GM19351 (cell line): ENCODE measurements around the gene GRAP.

Source experiments
- ATAC-seq: cut with Tn5 transposase; IDR thresholded peaks from one replicate; pipeline ENCODE4 v1.9.1; 2021; ENCODE audit warnings: mild to moderate bottlenecking, moderate library complexity; ENCODE audit not compliant: unreplicated experiment

Gene GRAP

GRCh38 chr17:19019041-19019941 is 27.5 kb downstream of the GRAP start:
- ATAC-seq, result no peak

- ATAC-seq, result no peak
Measured at GRCh38 chr17:19018600-19018950, 28.2 kb downstream of the GRAP start.

- ATAC-seq, result no peak
Measured at GRCh38 chr17:19017804-19018599, 28.8 kb downstream of the GRAP start.

- ATAC-seq, result no peak
Measured at GRCh38 chr17:19017401-19017800, 29.4 kb downstream of the GRAP start.

GRCh38 chr17:19016881-19017280 is 29.9 kb downstream of the GRAP start:
- ATAC-seq, result no peak

- ATAC-seq, result no peak
Measured at GRCh38 chr17:19016297-19016696, 30.5 kb downstream of the GRAP start.

GRCh38 chr17:19015428-19015827 is 31.3 kb downstream of the GRAP start:
- ATAC-seq, result no peak

- ATAC-seq, result no peak
Measured at GRCh38 chr17:19014628-19015215, 32.0 kb downstream of the GRAP start.

- no peak for ATAC-seq
Measured at GRCh38 chr17:19013806-19014627, 32.7 kb downstream of the GRAP start.

GRCh38 chr17:19013226-19013625 is 33.5 kb downstream of the GRAP start:
- ATAC-seq, result no peak

- no peak for ATAC-seq
Measured at GRCh38 chr17:19012171-19013080, 34.3 kb downstream of the GRAP start.

- no peak for ATAC-seq
Measured at GRCh38 chr17:19011581-19011980, 35.2 kb downstream of the GRAP start.

GRCh38 chr17:19010729-19011505 is 35.8 kb downstream of the GRAP start:
- ATAC-seq, result no peak

GRCh38 chr17:19009970-19010369 is 36.8 kb downstream of the GRAP start:
- no peak for ATAC-seq

- no peak for ATAC-seq
Measured at GRCh38 chr17:19006698-19007097, 40.1 kb downstream of the GRAP start.

GRCh38 chr17:19005789-19006430 is 40.8 kb downstream of the GRAP start:
- no peak for ATAC-seq

- no peak for ATAC-seq
Measured at GRCh38 chr17:19005137-19005773, 41.5 kb downstream of the GRAP start.
